HEK293 (cell line): ENCODE results near the gene ASXL1.

ENCODE experiments used
- FEZF1 ChIP-seq: fragments of 450-650 bp; formaldehyde crosslinking; IDR thresholded peaks from 2 replicates; pipeline ENCODE4 v1.5.1; 2016; ENCODE audit warnings: missing biosample characterization, missing genetic modification characterization
- KLF1 ChIP-seq: fragments of 450-650 bp; formaldehyde crosslinking; IDR thresholded peaks from 2 replicates; pipeline ENCODE4 v1.5.1; 2016; ENCODE audit warnings: missing biosample characterization, missing genetic modification characterization
- KLF7 ChIP-seq: fragments of 450-650 bp; formaldehyde crosslinking; IDR thresholded peaks from 2 replicates; pipeline ENCODE4 v1.5.1; 2016; ENCODE audit warnings: missing biosample characterization, missing genetic modification characterization, borderline replicate concordance
- KLF8 ChIP-seq: fragments of 450-650 bp; formaldehyde crosslinking; IDR thresholded peaks from 2 replicates; pipeline ENCODE4 v1.5.1; 2016; ENCODE audit warnings: missing biosample characterization, missing genetic modification characterization
- KLF9 ChIP-seq: fragments of 450-650 bp; formaldehyde crosslinking; IDR thresholded peaks from 2 replicates; pipeline ENCODE4 v1.5.1; 2016; ENCODE audit warnings: missing biosample characterization, missing genetic modification characterization, low read depth
- OSR2 ChIP-seq: fragments of 450-650 bp; formaldehyde crosslinking; IDR thresholded peaks from 2 replicates; pipeline ENCODE4 v1.5.1; 2016; ENCODE audit warnings: missing biosample characterization, missing genetic modification characterization
- PRDM6 ChIP-seq: fragments of 450-650 bp; formaldehyde crosslinking; IDR thresholded peaks from 2 replicates; pipeline ENCODE4 v1.5.1; 2017; ENCODE audit warnings: missing biosample characterization, missing genetic modification characterization
- SP2 ChIP-seq: fragments of 450-650 bp; formaldehyde crosslinking; IDR thresholded peaks from 2 replicates; pipeline ENCODE4 v1.5.1; 2016; ENCODE audit warnings: missing biosample characterization, missing genetic modification characterization
- WT1 ChIP-seq: fragments of 450-650 bp; formaldehyde crosslinking; IDR thresholded peaks from 2 replicates; pipeline ENCODE4 v1.5.1; 2016; ENCODE audit warnings: missing biosample characterization, missing genetic modification characterization
- ZBTB1 ChIP-seq: fragments of 450-650 bp; formaldehyde crosslinking; IDR thresholded peaks from 2 replicates; pipeline ENCODE4 v1.5.1; 2016; ENCODE audit warnings: missing biosample characterization, missing genetic modification characterization
- ZFP37 ChIP-seq: fragments of 450-650 bp; formaldehyde crosslinking; IDR thresholded peaks from 2 replicates; pipeline ENCODE4 v1.5.1; 2016; ENCODE audit warnings: missing biosample characterization, missing genetic modification characterization
- ZNF18 ChIP-seq: fragments of 450-650 bp; formaldehyde crosslinking; IDR thresholded peaks from 2 replicates; pipeline ENCODE4 v1.5.1; 2016; ENCODE audit warnings: missing biosample characterization, missing genetic modification characterization
- ZNF221 ChIP-seq: fragments of 450-650 bp; formaldehyde crosslinking; IDR thresholded peaks from 2 replicates; pipeline ENCODE4 v1.5.1; 2017; ENCODE audit warnings: missing biosample characterization, missing genetic modification characterization, borderline replicate concordance
- ZNF23 ChIP-seq: fragments of 450-650 bp; formaldehyde crosslinking; IDR thresholded peaks from 2 replicates; pipeline ENCODE4 v1.5.1; 2016; ENCODE audit warnings: missing biosample characterization, missing genetic modification characterization, borderline replicate concordance
- ZNF248 ChIP-seq: fragments of 450-650 bp; formaldehyde crosslinking; IDR thresholded peaks from 2 replicates; pipeline ENCODE4 v1.5.1; 2017; ENCODE audit warnings: missing biosample characterization, missing genetic modification characterization
- ZNF335 ChIP-seq: fragments of 450-650 bp; formaldehyde crosslinking; conservative IDR thresholded peaks from 2 replicates; pipeline ENCODE4 v1.5.1; 2016; ENCODE audit warnings: missing biosample characterization, missing genetic modification characterization
- ZNF341 ChIP-seq: fragments of 450-650 bp; formaldehyde crosslinking; IDR thresholded peaks from 2 replicates; pipeline ENCODE4; 2016; ENCODE audit warnings: low read depth, missing biosample characterization, missing genetic modification characterization
- ZNF473 ChIP-seq: fragments of 450-650 bp; formaldehyde crosslinking; IDR thresholded peaks from 2 replicates; pipeline ENCODE4 v1.5.1; 2017; ENCODE audit warnings: missing biosample characterization, missing genetic modification characterization
- ZNF544 ChIP-seq: fragments of 450-650 bp; formaldehyde crosslinking; IDR thresholded peaks from 2 replicates; pipeline ENCODE4 v1.5.0; 2017; ENCODE audit warnings: missing biosample characterization, missing genetic modification characterization
- ZNF549 ChIP-seq: fragments of 450-650 bp; IDR thresholded peaks from 2 replicates; pipeline ENCODE4 v1.5.1; 2018; ENCODE audit warnings: missing biosample characterization, missing genetic modification characterization, mild to moderate bottlenecking, inconsistent platforms, moderate library complexity
- ZNF580 ChIP-seq: fragments of 450-650 bp; formaldehyde crosslinking; IDR thresholded peaks from 2 replicates; pipeline ENCODE4 v1.5.1; 2016; ENCODE audit warnings: missing biosample characterization, missing genetic modification characterization
- ZNF600 ChIP-seq: fragments of 450-650 bp; formaldehyde crosslinking; IDR thresholded peaks from 2 replicates; pipeline ENCODE4 v1.5.1; 2016; ENCODE audit warnings: missing biosample characterization, missing genetic modification characterization
- ZNF624 ChIP-seq: fragments of 450-650 bp; formaldehyde crosslinking; IDR thresholded peaks from 2 replicates; pipeline ENCODE4 v1.5.1; 2017; ENCODE audit warnings: missing biosample characterization, missing genetic modification characterization
- ZNF645 ChIP-seq: fragments of 450-650 bp; formaldehyde crosslinking; IDR thresholded peaks from 2 replicates; pipeline ENCODE4; 2016; ENCODE audit warnings: missing biosample characterization, missing genetic modification characterization
- ZNF791 ChIP-seq: fragments of 450-650 bp; formaldehyde crosslinking; IDR thresholded peaks from 2 replicates; pipeline ENCODE4 v1.5.1; 2016; ENCODE audit warnings: missing biosample characterization, missing genetic modification characterization
- ZNF830 ChIP-seq: fragments of 450-650 bp; IDR thresholded peaks from 2 replicates; pipeline ENCODE4 v1.5.0; 2018; ENCODE audit warnings: missing biosample characterization, missing genetic modification characterization, low read depth, mild to moderate bottlenecking, moderate library complexity
- ZSCAN5A ChIP-seq: fragments of 450-650 bp; formaldehyde crosslinking; IDR thresholded peaks from 2 replicates; pipeline ENCODE4 v1.5.1; 2016; ENCODE audit warnings: missing biosample characterization, missing genetic modification characterization
- TF ChIP-seq, protein P1 (sequence below): fragments of 450-650 bp; formaldehyde crosslinking; IDR thresholded peaks from 2 replicates; pipeline ENCODE4 v1.5.1; 2016; ENCODE audit warnings: missing biosample characterization, missing genetic modification characterization
- TF ChIP-seq, protein P2 (sequence below): fragments of 450-650 bp; formaldehyde crosslinking; IDR thresholded peaks from 2 replicates; pipeline ENCODE4 v1.5.1; 2017; ENCODE audit warnings: missing biosample characterization, missing genetic modification characterization
- TF ChIP-seq, protein P3 (sequence below): fragments of 450-650 bp; formaldehyde crosslinking; IDR thresholded peaks from 2 replicates; pipeline ENCODE4 v1.5.1; 2016; ENCODE audit warnings: missing biosample characterization, missing genetic modification characterization

Gene ASXL1

DNA sequence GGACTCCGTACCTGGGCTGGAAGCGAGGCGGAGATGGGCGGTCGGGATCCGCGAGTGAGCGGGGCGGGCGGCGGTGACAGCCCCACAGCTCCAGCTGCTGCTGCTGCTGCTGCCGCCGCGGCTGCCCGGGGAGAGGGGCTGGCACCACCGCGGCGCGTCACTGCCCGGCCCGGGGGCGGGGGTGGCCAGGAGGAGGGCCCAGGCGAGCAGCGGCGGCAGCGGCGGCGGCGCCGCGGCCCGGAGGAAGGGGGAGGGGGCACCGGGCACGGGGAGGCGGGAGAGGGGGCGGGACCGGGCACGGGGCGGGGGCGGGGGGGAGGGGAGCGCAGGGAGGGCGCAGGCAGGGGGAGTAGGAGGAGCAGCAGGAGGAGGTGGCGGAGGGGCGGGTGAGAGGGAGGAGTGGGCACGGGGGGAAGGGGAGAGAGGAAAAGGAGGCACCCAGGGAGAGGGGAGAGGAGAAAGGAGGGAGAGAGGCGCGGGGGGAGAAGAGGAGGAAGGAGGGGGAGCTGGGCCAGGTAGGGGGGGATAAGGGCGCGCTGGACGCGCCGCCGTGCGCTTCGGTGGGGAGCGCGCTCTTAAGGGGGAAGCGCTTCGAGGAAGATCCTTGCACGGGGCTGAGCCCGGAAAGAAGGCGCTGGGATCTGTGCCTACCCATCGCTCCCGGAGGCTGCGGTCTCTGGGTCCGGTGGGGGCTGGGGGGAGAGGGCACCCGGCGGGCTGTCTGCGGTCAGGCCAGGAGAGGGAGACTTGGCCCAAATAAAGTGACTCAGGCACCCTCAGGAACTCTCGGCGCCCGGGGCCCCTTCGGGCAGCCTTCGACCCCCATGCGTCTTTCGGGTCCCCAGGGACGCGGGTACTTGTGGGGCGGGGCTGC is 125.5 kb downstream of the ASXL1 start (continued):
- TF ChIP-seq PRDM6 (tag by site-specific recombination) (no peak), WT1 (tag by site-specific recombination) (peak; percentile 87), ZNF18 (tag by site-specific recombination) (peak; percentile 48; the same call in 1 of the 2 replicates), ZNF341 (tag by site-specific recombination) (peak; percentile 96), ZNF544 (tag by site-specific recombination) (no peak), ZNF645 (tag by site-specific recombination) (no peak), KLF9 (tag by site-specific recombination) (peak; percentile 33; the same call in 1 of the 2 replicates), FEZF1 (tag by site-specific recombination) (no peak), ZNF335 (tag by site-specific recombination) (peak; percentile 92), ZNF624 (tag by site-specific recombination) (no peak), ZFP37 (tag by site-specific recombination) (no peak), ZNF473 (tag by site-specific recombination) (no peak), ZNF791 (tag by site-specific recombination) (no peak), KLF1 (tag by site-specific recombination) (peak; percentile 38), SP2 (tag by site-specific recombination) (no peak), ZNF23 (tag by site-specific recombination) (no peak), ZNF580 (no peak), ZNF221 (tag by site-specific recombination) (no peak), OSR2 (tag by site-specific recombination) (no peak), ZNF248 (tag by site-specific recombination) (no peak), ZNF549 (tag by site-specific recombination) (no peak), ZNF830 (tag by site-specific recombination) (no peak), ZSCAN5A (tag by site-specific recombination) (no peak), ZNF600 (tag by site-specific recombination) (no peak), ZBTB1 (tag by site-specific recombination) (no peak), KLF7 (tag by site-specific recombination) (no peak), KLF8 (tag by site-specific recombination) (peak; percentile 56)
- TF ChIP-seq, protein P1, sequence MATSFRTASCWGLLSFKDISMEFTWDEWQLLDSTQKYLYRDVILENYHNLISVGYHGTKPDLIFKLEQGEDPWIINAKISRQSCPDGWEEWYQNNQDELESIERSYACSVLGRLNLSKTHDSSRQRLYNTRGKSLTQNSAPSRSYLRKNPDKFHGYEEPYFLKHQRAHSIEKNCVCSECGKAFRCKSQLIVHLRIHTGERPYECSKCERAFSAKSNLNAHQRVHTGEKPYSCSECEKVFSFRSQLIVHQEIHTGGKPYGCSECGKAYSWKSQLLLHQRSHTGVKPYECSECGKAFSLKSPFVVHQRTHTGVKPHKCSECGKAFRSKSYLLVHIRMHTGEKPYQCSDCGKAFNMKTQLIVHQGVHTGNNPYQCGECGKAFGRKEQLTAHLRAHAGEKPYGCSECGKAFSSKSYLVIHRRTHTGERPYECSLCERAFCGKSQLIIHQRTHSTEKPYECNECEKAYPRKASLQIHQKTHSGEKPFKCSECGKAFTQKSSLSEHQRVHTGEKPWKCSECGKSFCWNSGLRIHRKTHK (tag by site-specific recombination) = no peak
- TF ChIP-seq, protein P2, sequence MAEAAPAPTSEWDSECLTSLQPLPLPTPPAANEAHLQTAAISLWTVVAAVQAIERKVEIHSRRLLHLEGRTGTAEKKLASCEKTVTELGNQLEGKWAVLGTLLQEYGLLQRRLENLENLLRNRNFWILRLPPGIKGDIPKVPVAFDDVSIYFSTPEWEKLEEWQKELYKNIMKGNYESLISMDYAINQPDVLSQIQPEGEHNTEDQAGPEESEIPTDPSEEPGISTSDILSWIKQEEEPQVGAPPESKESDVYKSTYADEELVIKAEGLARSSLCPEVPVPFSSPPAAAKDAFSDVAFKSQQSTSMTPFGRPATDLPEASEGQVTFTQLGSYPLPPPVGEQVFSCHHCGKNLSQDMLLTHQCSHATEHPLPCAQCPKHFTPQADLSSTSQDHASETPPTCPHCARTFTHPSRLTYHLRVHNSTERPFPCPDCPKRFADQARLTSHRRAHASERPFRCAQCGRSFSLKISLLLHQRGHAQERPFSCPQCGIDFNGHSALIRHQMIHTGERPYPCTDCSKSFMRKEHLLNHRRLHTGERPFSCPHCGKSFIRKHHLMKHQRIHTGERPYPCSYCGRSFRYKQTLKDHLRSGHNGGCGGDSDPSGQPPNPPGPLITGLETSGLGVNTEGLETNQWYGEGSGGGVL (tag by site-specific recombination) = peak; percentile 99
- TF ChIP-seq, protein P3, sequence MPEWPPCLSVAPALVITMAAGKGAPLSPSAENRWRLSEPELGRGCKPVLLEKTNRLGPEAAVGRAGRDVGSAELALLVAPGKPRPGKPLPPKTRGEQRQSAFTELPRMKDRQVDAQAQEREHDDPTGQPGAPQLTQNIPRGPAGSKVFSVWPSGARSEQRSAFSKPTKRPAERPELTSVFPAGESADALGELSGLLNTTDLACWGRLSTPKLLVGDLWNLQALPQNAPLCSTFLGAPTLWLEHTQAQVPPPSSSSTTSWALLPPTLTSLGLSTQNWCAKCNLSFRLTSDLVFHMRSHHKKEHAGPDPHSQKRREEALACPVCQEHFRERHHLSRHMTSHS = no peak
